C4-2B (cell line): ENCODE data around the gene CADPS2.

Experiments
- H3K27ac ChIP-seq: fragments of 450-650 bp; 2 replicates; pipeline ENCODE4 v1.5.1; 2017
- CTCF ChIP-seq: fragments of 450-650 bp; conservative IDR thresholded peaks from 2 replicates; pipeline ENCODE4 v1.5.1; 2017; ENCODE audit warnings: mild to moderate bottlenecking
- ZFX ChIP-seq: fragments of 450-650 bp; IDR thresholded peaks from 2 replicates; pipeline ENCODE4 v1.6.1; 2017

Gene CADPS2

GRCh38 chr7:122412441-122412840 lies 473.8 kb downstream of the CADPS2 start:
- no peak overlapping the region for H3K27ac ChIP-seq
- no peak for TF ChIP-seq ZFX
- TF ChIP-seq CTCF, result no peak

- H3K27ac ChIP-seq, result no peak overlapping the region
- TF ChIP-seq ZFX, result no peak
- TF ChIP-seq CTCF, result no peak
Observed at GRCh38 chr7:122407195-122407594, 479.1 kb downstream of the CADPS2 start.

- TF ChIP-seq ZFX (no peak), CTCF (no peak)
- H3K27ac ChIP-seq, result no peak overlapping the region
Observed at GRCh38 chr7:122403113-122403512, 483.1 kb downstream of the CADPS2 start.

GRCh38 chr7:122402235-122402634 lies 484.0 kb downstream of the CADPS2 start:
- TF ChIP-seq CTCF (no peak), ZFX (no peak)
- H3K27ac ChIP-seq, result no peak overlapping the region

GRCh38 chr7:122397381-122397780 lies 488.9 kb downstream of the CADPS2 start:
- TF ChIP-seq ZFX (no peak), CTCF (no peak)
- no peak overlapping the region for H3K27ac ChIP-seq

GRCh38 chr7:122394512-122394911 lies 491.7 kb downstream of the CADPS2 start:
- TF ChIP-seq CTCF, result no peak
- TF ChIP-seq ZFX, result no peak
- no peak overlapping the region for H3K27ac ChIP-seq

GRCh38 chr7:122384528-122384927 lies 501.7 kb downstream of the CADPS2 start:
- H3K27ac ChIP-seq, result no peak overlapping the region
- TF ChIP-seq ZFX (no peak), CTCF (no peak)
